NK-92 treated with Interleukin-12 subunit alpha and Interleukin-12 subunit beta, amount 100 ng/mL, for 24 hours (cell line): ENCODE measurements around the gene HDAC8.
"Not testable (repeated sequence)": the region's sequence is repeated elsewhere in the genome, so short reads cannot be mapped to it uniquely, and the experiment has no call there.

ENCODE experiments used
- DNase-seq: peaks from one replicate; lab custom pipeline; 2025; lab: John Stamatoyannopoulos, UW

Gene HDAC8

GRCh38 chrX:72372735-72373134 lies 199.9 kb downstream of the HDAC8 start:
- no peak for DNase-seq

DNA sequence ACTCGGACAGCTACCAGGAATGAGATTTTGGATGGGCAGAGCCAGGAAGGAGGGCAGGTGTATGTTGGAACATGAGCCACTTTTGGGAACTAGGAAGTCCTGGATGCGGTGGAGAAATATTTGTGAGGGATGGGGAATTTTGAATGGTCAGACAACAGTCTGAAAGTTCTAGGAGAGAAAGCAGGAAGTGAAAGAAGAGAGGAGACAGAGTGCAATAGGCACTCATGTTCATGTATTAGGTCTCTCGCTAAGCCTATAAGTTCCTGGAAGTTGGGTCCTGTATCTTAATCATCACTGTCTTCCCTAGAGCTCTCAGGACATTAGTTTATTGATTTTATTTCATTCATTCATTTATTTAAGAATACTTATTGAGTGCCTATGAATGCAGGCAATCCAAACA lies 201.2 kb downstream of the HDAC8 start:
- no peak for DNase-seq

DNA sequence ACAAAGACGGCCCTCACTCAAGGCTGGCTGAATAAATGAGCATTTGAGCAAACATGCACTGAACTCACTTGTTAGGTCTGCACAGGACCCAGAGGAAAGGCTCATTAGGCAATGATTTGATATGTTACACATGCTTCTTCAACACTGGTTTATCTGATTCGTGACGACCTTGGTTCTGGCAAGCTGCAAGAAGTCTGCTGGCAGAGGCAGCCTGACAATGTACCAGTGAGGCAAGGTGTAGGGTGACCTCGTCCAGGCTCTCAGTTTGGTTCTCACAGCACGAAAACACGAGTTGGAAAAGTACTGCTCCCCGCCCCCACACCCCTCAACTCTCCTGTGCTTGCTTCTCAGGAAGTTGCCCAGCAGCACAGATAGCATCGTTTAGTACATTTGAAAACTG lies 203.8 kb downstream of the HDAC8 start:
- DNase-seq: no peak

DNA sequence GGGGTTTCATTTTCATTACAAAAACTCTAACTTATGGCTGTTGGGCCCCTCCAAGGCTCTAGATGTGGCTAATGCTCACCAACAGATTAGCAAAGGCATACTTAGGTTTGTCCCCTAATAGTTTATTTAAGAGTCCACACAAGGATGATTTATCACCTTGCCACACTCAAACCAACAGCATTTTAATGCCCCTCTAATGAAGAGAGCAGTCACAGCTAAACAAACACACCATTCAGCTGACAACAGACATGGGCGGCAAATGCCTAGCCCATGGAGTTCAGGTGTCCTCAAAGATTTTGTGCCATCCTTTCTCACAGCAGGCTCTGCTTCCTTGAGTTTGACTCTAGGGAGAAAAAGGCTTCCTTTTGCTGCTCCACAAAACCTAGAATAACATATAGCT lies 205.1 kb downstream of the HDAC8 start:
- DNase-seq: no peak

DNA sequence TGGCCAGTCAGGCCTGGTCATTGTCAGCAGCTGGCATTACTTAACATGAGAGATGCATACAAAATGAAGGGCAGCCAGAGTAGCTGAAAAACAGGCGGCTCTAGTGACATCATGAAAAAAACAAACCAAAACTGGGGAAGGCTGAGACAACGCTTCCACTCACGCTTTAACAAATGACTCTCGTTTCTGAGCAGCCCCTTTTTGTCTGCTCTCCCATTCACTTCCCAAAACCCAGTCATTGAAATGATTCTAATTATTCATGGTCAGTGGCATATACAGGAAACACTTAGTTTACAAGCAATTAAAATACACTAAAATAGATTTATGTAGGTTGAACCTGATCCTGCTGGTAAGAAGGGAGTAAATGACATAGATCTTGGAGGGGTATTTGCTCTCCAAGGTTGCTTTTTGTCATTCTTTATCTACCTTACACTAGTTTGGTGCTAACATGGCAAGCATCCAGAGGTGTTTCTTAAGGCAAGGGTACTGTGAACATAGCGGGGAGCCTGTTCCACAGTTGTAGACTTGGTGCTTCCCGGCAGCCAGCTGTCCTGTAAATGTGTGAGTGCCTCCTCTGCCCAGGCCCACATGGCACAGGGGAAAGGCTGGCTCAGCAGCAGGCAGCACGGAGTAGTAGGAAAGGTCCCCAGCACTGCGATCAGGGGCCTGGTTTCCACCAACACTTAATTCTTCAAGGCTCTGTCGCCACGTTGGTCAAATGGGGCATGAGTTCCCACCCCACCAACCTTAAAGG lies 205.8 kb downstream of the HDAC8 start:
- no peak for DNase-seq

- DNase-seq: no peak
These were observed 206.5 kb downstream of the HDAC8 start for GRCh38 chrX:72366178-72366577.

GRCh38 chrX:72365126-72365525 lies 207.5 kb downstream of the HDAC8 start:
- no peak for DNase-seq

DNA sequence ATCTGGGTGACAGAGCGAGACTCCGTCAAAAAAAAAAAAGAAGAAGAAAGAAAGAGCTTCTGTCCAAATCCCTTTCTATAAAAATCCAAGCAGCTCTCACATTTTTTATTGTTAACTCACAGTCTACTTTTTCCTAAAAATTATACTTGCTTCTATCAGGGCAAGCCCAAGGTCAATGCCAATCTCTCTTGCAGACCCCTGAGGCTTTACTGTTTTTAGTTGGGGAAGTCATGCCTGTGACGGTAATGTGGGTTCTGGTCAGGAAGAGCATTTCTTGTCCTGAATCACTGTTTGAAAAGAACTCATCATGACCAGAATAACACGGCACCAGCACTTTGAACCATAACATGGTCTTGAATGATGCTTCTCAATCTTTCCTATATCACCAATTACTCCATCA lies 212.3 kb downstream of the HDAC8 start:
- DNase-seq: no peak

- DNase-seq: no peak
These were observed 214.3 kb downstream of the HDAC8 start for GRCh38 chrX:72358313-72358712.

GRCh38 chrX:72352786-72353185 lies 219.9 kb downstream of the HDAC8 start:
- no peak for DNase-seq

DNA sequence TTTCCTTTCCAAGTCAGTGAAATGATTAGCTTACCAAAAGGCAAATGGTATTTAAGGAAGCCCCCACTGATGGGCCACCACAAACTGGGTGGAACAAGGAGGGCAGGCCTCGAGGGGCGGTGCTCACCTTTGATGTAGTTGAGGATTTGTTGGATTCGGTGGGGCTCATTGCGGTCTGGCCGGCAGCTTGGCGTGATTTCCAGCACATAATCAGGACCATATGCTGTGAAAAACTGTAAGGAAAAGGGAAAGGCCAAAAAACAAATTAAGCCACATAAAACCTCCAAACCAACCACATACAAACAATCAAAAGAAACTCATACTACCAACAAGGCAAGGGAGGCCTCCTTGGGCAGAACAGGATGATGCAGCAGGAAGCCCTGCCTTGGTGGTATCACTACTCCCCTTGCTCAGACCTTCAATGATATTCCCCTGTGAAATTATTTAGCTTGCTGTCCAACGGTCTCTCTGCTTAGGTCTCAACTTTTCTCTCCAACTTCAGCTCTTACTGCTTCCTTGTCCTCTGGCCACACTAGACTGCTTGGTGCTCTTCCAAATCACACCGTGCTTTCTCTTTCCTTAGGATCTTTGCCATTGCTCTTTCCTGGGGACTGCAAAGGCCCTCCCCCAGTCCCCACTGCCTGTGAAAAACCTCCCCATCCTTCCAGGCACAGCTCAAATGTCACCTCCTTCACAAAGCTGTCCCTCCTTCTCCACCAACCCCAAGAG lies 220.9 kb downstream of the HDAC8 start:
- no peak for DNase-seq

- DNase-seq: no peak
These were observed 223.5 kb downstream of the HDAC8 start for GRCh38 chrX:72349190-72349589.

- DNase-seq: no peak
These were observed 224.2 kb downstream of the HDAC8 start for GRCh38 chrX:72348247-72348979.

GRCh38 chrX:72347366-72347765 lies 225.3 kb downstream of the HDAC8 start:
- no peak for DNase-seq

DNA sequence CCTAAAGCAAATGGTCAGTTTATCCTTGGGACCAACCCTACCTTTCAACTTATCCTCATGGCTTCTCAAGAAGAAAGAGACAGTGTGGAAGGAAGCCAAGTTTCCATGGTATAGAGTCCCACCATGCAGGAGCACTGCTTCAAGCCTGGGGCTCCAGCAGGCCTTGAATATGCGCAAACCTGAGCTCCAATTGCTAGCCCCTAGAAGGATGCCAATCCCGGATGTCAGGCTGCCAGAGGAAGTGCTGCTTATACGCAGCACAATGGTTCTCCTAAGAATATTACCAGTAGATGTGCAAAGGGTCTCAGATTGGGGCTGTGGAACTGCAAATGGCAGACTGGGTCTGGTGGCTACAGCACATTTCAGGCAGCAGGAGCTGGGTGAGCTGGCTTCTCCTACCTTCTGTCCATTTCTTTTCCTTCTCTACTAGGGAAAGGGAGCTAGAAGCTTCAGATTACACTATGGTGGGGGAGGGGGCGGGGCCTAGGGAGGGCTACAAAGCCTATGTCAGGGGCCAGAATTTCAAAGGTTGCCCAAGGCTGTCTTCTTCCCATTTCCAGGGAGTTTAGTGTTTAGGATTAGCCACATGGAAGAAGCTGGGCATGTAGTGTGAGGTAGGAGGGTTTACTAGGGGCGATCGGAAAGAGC lies 226.2 kb downstream of the HDAC8 start:
- no peak for DNase-seq

DNA sequence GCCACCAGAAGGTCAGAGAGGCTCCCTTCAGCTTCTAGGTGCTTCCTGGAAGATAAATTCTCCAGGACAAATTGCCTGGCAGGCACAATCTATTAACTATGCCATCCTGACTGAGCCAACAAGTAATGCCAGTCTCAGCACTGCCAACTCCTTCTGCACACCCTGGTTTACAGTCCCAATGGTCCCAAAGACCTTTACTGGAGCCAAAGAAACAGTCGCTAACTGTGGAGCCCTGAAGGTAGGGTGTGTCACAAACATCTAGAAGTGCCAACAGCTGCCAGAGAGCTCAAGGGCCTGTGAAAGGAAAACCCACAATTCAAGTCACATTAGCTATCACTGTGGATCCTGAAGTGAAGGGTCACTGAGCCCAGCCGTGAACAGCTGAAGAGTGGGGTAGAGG lies 232.0 kb downstream of the HDAC8 start:
- no peak for DNase-seq

- DNase-seq: no peak
These were observed 232.6 kb downstream of the HDAC8 start for GRCh38 chrX:72340041-72340440.

GRCh38 chrX:72330131-72330530 lies 242.5 kb downstream of the HDAC8 start:
- DNase-seq: no peak

DNA sequence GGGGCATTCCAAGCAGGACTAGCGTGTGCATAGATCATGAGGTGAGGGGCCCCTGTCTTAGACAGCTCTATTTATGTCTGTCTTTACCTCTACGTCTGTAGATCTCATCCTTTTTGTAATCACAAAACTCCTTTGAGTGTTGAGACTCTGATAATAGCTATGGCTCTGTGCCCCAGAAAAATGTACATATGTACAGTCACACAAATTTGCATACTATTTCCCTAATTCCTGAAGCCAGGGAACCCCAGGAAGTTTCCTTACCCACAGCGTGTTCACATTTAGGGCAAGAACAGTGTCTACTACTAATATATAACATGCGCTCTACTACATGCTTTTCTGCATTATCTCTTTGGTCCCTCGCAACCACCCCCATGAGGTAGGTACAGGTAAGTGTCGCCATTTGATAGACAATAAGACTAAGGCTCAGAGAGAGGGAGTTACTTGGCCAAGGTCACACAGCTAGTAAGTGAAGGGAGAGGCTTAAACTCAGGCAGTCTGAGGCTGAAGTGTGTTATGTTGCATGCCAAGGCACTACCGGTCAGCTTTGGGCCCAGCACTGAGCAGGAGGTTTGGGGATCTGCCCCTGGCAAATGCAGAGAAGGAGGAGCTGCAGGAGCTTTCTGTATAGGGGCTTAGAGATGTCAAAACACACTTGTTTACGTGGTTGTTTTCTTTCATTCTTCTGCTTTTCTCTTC lies 245.9 kb downstream of the HDAC8 start:
- no peak for DNase-seq

GRCh38 chrX:72319651-72320050 lies 253.0 kb downstream of the HDAC8 start:
- not testable (repeated sequence) for DNase-seq

DNA sequence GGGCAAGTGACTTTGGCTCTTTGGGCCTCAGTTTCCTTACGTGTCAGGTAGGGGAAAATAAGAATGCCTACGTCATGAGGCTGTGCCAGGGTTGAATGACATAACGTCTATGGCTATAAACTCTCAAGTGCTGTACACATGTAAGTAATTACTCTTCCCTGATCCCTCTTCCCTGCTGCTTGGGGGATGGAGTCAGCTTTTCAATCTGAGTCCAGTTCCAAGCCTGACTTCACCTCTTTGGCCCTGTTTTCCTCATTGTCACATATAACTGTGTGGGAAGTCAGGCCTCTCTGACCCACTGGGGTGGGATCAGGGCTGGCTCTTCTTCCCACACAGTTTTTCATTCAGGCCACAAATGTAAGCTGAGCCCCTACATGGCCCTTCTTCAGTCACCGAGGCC lies 255.5 kb downstream of the HDAC8 start:
- DNase-seq: no peak
